GM12873 (cell line): ENCODE measurements around the gene NRAP.

Source experiments
- CTCF ChIP-seq: IDR thresholded peaks from 2 replicates; pipeline ENCODE4 v1.5.1; 2012; ENCODE audit warnings: low read depth, mild to moderate bottlenecking, moderate library complexity, low read length, control low read depth; ENCODE audit not compliant: insufficient read depth; ENCODE audit errors: missing control alignments

NRAP gene

DNA sequence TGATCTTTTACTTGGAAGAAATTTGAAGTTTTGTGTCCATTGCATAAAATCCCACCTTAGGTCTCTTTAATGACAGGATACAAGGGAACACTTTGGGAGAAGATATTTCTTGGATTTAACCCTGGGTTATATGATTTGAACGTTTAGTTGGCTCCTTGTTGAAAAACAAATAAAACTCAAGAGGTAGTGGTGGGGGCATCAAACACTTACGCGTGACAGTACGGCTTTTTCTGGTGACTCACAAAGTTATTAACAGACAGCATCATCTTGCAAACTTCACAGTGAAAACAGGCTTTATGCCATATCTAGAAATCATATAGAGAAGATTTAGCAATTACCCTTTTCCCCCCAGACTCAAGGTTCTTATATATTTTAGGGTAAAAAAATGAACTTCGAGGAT lies 699 bp downstream of the NRAP start:
- TF ChIP-seq CTCF, result no peak

GRCh38 chr10:113661332-113661731 lies 2.5 kb downstream of the NRAP start:
- no peak for TF ChIP-seq CTCF

- TF ChIP-seq CTCF, result no peak
These were observed 6.3 kb downstream of the NRAP start for GRCh38 chr10:113657544-113657943.

DNA sequence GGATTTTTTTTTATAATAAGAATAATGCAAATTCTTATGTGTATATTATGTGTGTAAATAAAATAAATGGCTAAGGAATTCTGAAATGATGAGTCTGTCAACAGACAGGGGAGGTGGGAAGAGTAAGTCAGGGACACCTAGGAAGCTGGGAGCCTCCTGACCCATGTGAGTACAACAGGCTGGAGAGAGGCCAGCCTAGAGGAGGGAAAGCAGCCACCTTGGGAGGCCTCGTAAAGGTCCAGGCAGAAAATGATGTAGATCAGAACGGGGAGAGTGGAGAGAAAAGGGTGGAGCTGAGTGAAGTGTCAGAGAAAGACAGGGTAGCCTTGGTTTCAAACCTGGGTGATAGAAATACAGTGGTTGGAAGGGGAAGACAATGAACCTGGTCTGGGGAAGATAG lies 6.9 kb downstream of the NRAP start:
- no peak for TF ChIP-seq CTCF

DNA sequence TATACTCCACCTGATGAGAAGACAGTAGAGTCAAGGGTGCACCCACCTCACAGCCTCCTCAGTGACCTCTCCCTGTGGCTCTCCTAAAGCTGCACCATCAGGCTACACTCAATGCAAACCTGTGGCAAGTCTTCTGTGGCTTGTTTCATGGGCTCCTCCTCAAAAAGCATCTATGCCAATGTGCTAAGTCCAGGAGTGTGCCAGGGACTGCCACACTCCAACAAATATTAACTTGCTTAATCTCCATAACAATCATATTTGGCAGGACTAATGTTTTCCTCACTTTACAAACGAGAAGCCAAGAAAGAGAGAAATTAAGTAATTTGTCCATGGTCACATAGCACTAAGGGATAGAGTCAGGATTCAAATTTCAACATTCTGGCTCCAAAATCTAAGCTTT lies 11.9 kb downstream of the NRAP start:
- no peak for TF ChIP-seq CTCF

DNA sequence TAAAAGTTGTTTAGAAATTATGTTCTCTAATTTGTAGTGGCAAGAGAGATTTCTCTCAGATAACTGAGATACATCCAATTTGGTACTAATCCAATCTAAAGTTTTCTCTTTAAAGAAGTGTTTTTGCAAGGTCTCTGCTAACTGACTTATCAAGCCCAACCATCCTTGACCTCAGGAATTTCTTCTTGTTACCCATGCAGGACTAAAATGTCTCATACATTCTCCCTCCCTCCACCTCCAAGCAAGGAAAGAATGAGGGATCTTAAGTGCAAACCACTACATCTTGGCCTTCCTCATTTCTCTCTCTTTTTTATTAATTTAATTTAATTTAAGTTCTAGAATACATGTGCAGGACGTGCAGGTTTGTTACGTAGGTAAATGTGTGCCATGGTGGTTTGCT lies 12.8 kb downstream of the NRAP start:
- TF ChIP-seq CTCF, result no peak

GRCh38 chr10:113650172-113650571 lies 13.7 kb downstream of the NRAP start:
- TF ChIP-seq CTCF, result no peak

GRCh38 chr10:113648478-113648877 lies 15.4 kb downstream of the NRAP start:
- TF ChIP-seq CTCF, result no peak
